Lower leg skin (tissue), 4 donors: ENCODE data around the gene BTG4. TPM values are rescaled to one million over a fixed set of nuclear protein-coding genes. Genes with fewer than 3 reads are reported as not detected.

Experiments used
- DNase-seq, 2 donors: peaks; one replicate each; pipeline ENCODE4 v3.0.0-alpha.2; 2019; ENCODE audit warnings: low spot score in 2 of 2
- H3K4me3 ChIP-seq: fragments of 200-600 bp; sonication (generic); 2 replicates; pipeline ENCODE4 v1.5.1; 2017; ENCODE audit warnings: mild to moderate bottlenecking, low read depth; ENCODE audit not compliant: poor library complexity, severe bottlenecking
- POLR2A ChIP-seq, 2 donors: fragments of 450-650 bp; IDR thresholded peaks; one replicate each; pipeline ENCODE4 v1.6.1; 2016 to 2017; ENCODE audit warnings: antibody characterized with exemption in 2 of 2, mild to moderate bottlenecking in 1 of 2, moderate library complexity in 1 of 2
- WGBS, 2 donors: methylation state at CpG; one replicate each; pipeline ENCODE4 v1.1.5; 2018; 5-methylcytosine and 5-hydroxymethylcytosine counted together
- intact Hi-C: fragments of 100-400 bp; cut with DNase I; formaldehyde crosslinking; loops from one replicate; pipeline ENCODE4 v1.15.0; 2023; ENCODE audit warnings: low total_unique reads
- total RNA-seq, 4 donors: library from RNA; depleted of rRNA; stranded (reverse); fragments of >200 nt; gene quantifications; one replicate each; pipeline ENCODE4 v1.1.0, GENCODE V29; 2016
- TF ChIP-seq, protein P1 (sequence below), 3 donors: fragments of 450-650 bp; IDR thresholded peaks; one replicate each; pipeline ENCODE4 v1.5.1; 2016; ENCODE audit warnings: antibody characterized with exemption in 3 of 3, mild to moderate bottlenecking in 3 of 3, moderate library complexity in 2 of 3

BTG4 gene
- total RNA-seq, 4 donors from 2014 or later: not detected

DNA sequence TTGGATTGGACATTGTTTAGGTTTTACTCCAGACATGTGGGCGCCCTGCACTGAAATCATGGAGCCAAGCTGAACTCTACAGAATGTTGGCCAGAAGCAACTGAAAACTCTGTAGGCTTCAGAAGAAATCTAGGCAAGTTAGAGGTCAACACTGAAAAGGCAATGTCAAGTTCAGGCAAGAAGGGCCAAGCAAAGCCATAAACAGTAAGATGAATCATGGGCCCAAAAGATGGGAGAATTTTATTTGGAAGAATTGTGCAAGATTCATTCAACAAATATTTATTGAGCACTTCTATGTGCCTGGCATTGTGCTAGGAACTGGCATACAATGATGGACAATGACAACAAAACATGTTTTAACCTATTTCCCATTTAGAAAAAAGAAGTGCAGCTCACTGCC is 13.3 kb upstream of the BTG4 start:
- no peak for DNase-seq
- H3K4me3 ChIP-seq: no peak overlapping the region
- WGBS, 2 donors: 90 to 94% methylated on average over 1 of the region's 1 CpG
- intact Hi-C loops: no loop called here
- TF ChIP-seq, protein P1, sequence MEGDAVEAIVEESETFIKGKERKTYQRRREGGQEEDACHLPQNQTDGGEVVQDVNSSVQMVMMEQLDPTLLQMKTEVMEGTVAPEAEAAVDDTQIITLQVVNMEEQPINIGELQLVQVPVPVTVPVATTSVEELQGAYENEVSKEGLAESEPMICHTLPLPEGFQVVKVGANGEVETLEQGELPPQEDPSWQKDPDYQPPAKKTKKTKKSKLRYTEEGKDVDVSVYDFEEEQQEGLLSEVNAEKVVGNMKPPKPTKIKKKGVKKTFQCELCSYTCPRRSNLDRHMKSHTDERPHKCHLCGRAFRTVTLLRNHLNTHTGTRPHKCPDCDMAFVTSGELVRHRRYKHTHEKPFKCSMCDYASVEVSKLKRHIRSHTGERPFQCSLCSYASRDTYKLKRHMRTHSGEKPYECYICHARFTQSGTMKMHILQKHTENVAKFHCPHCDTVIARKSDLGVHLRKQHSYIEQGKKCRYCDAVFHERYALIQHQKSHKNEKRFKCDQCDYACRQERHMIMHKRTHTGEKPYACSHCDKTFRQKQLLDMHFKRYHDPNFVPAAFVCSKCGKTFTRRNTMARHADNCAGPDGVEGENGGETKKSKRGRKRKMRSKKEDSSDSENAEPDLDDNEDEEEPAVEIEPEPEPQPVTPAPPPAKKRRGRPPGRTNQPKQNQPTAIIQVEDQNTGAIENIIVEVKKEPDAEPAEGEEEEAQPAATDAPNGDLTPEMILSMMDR (IDR thresholded peaks at IDR 0.05): no peak

DNA sequence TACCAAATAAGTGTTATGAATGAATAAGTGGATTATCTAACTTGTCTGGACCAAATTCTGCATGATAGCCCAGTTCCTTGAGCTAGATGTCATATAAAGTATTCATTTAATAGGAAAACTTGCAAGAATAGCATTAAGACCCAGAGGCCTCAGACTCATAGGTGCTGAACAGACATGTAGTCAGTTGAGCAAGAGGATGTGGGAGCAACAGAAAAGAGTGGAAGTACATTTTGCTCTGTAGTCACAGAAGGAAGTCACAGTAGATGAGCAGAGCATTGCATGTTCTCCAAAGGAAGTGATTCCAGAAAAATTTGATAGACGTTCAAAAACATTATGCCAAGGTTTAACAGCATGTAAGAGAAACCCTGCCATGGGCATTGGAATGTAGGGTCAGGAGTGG is 11.9 kb upstream of the BTG4 start:
- no peak for DNase-seq
- intact Hi-C loops: no loop called here
- WGBS, 2 donors: 53 to 58% methylated on average over 1 of the region's 1 CpG
- TF ChIP-seq POLR2A (IDR thresholded peaks at IDR 0.05): no peak
- TF ChIP-seq, protein P1 (IDR thresholded peaks at IDR 0.05): no peak
- H3K4me3 ChIP-seq: no peak overlapping the region

DNA sequence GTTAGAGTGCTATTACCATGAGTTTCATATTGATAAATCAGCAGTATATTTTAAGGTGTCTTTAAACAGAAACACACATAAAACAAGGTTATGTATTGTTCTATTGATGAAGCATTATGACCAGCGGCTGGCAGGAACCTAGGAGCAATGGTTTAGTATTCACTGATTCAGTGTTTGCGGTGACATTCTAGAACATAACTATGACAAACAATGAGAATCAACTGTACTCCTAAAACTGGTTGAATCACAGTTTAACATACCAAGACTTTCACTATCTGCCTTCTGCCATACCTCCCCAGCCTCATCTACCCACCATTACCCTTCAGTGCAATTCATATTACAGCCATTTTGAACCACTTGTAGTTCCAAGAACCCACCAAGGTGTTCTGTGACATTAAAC is 11.2 kb upstream of the BTG4 start:
- intact Hi-C loops: no loop called here
- no peak overlapping the region for H3K4me3 ChIP-seq
- no peak for DNase-seq
- 93 to 97% methylated on average over 2 of the region's 2 CpGs for WGBS, 2 donors
- TF ChIP-seq POLR2A (IDR thresholded peaks at IDR 0.05): no peak
- TF ChIP-seq, protein P1 (IDR thresholded peaks at IDR 0.05): no peak

DNA sequence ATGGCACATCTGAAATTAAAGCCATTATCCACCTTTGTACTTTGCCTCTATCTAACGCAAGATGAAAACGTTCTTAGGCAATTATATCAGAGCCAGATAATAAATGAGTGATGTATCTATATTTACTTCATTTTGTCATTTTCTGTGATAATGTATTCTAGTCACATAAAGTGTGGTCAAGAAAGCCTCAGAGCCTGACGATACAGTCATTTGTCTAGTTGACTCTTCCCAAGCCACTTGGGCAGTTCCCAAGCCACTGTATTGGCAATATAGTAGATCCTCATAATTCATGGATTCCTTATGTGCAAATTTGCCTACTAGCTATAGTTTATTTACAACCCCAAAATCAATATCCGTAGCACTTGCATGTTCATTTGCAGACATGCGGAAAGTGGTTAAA is 10.2 kb upstream of the BTG4 start:
- WGBS, 2 donors: 89 to 92% methylated on average over 5 of the region's 5 CpGs
- no peak for DNase-seq
- intact Hi-C loops: no loop called here
- no peak for TF ChIP-seq POLR2A (IDR thresholded peaks at IDR 0.05)
- no peak overlapping the region for H3K4me3 ChIP-seq

DNA sequence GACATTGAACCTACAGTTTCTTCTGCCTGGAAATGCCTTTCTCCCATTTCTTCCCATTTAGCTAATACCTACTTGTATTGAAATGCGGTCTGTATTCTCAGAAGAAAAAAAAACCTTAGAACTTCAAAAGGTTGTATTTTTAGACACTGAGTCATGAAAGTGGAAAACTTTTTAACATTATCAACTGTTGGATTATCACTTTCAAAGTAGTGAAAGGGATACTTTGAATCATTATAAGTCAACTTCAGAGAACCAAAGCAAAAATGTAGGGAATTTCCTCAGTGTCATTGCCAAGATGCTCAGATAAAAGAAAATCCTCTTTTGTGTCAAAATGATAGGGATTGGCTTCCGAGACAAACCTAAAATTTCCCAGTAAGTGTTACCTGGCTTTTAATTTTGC is 8.9 kb upstream of the BTG4 start:
- DNase-seq: no peak
- whole genome bisulfite sequencing, 2 donors: 44 to 45% methylated on average over 2 of the region's 2 CpGs
- H3K4me3 ChIP-seq: no peak overlapping the region
- intact Hi-C loops: no loop called here
- TF ChIP-seq, protein P1 (IDR thresholded peaks at IDR 0.05): no peak
- TF ChIP-seq POLR2A (IDR thresholded peaks at IDR 0.05): no peak

DNA sequence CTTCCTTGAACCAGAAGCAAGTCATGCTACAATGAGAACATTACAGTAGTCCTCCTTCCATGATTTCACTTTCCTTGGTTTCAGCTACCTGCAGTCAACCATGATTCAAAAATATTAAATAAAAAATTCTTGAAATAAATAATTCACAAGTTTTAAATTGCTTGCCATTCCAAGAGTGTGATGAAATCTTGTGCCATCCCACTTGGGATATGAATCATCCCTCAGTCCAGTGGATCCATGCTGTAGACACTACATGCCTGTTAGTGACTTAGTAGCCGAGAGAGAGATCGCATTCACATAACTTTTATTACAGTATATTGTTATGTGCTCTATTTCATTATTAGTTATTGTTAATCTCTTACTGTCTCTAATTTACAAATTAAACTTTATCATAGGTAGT is 8.4 kb upstream of the BTG4 start:
- TF ChIP-seq, protein P1 (IDR thresholded peaks at IDR 0.05): no peak
- no peak for TF ChIP-seq POLR2A (IDR thresholded peaks at IDR 0.05)
- 91 to 93% methylated on average over 2 of the region's 2 CpGs for WGBS, 2 donors
- no peak overlapping the region for H3K4me3 ChIP-seq
- no peak for DNase-seq
- intact Hi-C loops: no loop called here
